Stimulated activated CD8-positive, alpha-beta memory T cell treated with anti-CD3 and anti-CD28 coated beads, Interleukin-12 subunit alpha, Interleukin-12 subunit beta, amount 100 ng/mL, for 24 hours (primary cell): ENCODE results near the gene USP46.

Source experiments
- DNase-seq: peaks from one replicate; pipeline ENCODE4 v3.0.0-alpha.2; 2020; ENCODE audit errors: extremely low read depth

Gene USP46

DNA sequence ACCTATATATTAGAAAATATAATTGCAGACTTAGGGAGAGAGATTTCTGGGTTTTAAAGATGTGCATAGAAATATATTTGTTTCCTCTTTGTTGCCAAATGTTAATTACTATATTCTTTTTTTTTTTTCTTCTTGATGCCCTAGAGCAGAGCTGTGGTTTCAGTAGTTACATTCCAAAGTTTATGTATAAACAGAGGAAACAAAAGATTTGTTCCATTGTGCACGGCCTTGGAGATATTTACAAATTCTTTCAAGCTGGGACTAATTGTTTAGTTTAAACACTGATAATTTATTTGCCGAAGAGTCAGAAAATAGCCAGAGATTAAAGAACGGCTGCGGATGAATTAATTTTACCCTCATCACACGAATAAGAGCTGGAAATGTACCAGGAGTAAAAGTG lies 85.1 kb downstream of the USP46 start:
- no peak for DNase-seq

DNA sequence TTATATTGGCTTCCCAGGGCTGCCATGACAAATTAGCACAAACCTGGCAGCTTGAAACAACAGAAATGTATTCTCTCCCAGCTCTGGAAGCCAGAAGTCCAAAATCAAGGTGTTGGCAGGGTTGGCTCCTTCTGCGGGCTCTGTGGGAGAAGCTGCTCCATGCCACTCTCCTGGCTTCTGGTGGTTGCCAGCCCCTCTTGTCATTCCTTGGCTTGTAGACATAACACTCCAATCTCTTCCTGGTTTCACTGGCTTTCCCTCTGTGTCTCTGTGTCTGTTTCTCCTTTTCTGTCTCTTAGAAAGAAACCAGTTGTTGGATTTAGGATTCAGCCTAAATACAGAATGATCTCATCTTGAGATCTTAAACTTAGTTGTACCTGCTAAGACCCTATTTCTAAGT lies 85.5 kb downstream of the USP46 start:
- DNase-seq = no peak

DNA sequence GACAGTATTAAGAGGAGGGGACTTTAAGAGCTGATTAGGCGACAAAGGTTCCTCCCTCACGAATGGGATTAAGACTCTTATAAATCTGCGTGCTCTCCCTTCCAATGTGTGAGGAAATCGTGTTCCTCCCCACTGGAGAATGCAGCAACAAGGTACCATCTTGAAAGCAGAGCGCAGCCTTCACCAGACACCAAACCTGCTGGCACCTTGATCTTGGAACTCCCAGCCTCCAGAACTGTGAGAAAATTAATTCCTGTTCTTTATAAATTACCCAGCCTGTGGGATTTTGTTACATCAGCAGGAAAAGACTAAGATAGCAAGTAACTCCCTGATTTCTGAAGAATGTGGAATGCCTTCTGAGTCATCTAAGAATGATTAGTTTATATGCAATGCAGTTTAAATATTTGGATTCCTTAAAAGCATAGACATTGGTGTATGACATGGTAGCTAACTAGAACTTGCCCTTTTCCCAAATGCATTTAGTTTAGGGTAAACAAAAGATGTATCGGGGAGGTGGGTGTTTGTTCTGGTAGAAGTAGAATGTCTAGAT lies 86.1 kb downstream of the USP46 start:
- no peak for DNase-seq

DNA sequence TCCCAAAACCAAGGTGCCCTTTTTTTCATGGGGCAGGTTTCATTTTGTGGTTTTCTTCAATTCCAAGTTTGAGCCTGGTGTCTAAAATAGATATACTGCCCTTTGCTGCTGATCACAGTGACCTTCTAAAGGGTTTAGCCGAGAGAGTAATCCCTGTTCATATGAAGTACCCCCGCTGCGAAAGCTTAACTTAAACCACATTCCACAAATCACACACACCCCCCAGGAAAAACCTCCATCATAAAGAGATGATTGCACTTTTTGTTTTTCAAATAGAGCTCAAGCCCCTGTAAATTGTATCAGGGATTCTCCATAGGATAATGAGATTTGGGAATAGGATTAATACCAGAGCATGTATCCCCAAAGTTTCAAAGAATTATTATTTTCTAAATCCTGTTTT lies 90.8 kb downstream of the USP46 start:
- DNase-seq = no peak

DNA sequence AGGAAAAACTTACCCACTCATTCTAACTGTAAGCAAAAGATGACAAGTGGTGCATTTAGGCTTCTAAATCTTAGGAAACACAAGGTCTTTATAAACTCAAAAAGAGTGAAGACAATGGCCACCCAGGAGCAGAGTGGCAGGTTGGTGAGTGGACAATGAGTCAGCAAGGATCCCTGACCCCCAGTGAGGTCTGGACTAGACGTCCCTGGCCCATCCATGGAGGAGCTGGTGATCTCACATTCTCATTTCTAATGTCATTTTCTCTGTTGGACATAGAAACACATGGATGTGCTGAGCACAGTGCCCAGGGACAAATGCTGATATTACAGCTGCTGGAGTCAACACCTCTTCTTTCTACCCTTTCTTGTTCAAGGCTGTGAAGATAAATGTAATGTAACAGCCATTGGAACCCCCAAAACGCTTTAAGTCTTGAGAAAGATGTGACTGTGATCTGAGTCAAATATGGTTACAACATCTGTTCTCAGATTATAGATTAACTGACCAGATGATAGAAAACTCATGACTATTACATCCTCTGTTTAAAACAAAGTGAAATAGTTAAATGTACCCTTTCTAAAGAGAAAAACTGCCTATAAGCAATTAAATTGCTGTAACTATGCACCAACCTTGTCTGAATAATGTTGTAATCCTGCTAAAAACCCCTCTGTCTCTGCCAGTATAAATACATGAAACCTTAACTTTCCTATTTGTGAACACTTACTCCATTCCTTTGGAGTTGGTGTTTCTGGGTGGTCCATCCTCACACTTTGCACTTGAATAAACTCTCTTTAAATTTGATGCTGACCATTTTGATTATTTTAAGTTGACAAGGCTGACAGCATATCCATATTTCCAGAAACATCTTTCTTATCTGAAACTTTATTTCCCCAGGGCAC lies 92.7 kb downstream of the USP46 start:
- DNase-seq = no peak

DNA sequence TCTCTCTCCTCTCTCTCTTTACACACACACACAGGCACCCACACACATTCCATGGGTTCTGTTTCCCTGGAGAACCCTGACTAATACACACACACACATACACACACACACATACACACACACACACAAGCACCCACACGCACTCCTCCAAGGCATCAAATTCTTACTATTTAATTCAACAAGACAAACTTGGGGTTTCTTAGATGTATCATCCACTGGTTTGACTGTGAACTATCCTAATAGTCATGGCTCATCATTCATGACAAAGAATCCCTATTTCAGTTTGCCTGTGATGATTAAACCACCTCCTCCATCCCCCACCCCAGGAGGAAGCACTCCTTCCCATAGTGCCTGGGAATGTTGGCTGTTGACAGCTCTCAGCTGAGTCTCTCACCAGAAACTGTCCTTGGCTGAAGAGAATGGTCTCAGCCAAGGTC lies 98.2 kb downstream of the USP46 start:
- no peak for DNase-seq

DNA sequence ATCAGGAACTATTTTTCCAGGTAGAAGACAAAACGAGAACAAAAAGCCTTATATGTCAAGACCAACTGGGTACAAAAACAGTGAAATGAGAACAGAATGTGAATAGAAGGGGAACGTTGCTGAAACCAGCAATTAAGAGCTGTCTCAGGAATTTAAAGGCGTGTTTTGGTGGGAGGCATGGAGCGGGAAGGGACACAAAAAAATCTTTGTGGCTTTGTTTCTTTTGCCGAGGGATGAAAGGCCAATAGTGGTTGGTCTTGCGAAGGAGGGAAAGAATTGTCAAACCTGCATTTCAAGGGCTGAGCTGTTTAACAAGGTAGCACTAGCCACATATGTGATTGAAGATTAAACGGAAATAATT lies 103.8 kb downstream of the USP46 start:
- DNase-seq = no peak

DNA sequence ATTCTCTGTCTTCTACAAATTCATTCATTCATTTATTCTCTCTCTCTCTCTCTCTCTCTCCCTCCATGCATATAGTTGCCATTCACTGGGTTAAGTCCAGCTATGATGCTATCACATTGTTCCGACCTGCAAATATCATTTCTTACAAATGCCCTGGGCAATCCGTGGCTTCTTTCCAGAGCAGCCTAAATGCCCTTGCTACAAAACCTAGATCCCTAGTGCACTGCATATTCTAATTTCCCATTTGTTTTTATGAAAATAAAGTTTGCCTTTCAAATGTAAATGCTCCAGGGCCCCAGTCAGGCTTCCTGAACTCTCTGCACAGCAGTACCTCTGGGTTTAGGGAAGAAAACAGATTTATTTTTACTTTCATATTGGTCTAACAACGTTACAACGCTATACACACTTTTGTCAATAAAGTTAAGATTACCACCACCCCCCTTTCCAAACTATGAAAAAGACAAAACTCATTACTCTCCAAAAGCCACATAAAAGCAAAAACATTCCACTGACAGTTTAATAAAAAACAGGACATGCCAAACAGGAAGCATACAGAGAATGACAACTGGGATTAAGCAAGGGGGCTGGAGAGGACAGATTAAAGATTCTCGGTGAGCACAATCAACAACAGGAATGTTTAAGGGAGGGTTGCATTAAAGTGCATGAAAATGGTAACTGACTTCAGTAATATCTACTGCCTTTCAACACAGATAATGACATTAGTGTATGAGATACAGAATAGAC lies 104.3 kb downstream of the USP46 start:
- DNase-seq = no peak

DNA sequence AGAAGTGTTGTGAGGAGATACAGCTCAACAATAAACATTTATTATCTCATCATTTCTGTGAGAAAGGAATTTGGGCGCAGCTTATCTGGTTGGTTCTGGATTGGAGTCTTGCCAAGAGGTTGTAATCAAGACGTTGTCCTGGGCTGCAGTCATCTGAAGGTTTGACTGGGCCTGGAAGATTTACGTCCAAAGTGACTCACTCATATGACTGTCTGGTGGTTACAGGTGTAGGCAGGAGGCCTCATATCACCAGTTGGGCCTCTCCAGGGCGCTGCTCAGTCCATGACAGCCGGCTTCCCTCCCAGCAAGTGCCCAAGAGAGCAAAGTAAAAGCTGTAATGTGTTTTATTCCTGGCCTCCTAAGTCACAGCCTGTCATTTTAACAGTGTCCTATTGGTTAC lies 106.3 kb downstream of the USP46 start:
- no peak for DNase-seq

DNA sequence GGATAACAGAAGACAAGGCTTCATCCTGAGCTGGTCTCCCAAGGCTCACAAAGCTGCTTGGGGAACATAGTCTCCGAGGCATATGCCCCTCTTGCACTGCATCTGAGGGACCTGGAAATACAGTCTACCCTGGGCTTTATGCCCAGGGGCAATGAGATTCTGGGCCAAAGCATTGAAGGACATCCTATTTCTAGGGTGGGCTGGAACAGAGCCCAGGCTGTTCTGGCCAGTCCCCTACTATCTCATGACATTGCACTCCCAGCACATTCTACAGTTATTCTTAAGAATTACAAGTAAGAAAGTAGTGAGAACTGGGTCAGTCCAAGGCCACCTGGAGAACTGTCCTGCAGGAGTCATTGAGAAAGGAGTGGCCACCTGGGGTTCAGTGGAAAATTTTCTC lies 107.6 kb downstream of the USP46 start:
- no peak for DNase-seq

DNA sequence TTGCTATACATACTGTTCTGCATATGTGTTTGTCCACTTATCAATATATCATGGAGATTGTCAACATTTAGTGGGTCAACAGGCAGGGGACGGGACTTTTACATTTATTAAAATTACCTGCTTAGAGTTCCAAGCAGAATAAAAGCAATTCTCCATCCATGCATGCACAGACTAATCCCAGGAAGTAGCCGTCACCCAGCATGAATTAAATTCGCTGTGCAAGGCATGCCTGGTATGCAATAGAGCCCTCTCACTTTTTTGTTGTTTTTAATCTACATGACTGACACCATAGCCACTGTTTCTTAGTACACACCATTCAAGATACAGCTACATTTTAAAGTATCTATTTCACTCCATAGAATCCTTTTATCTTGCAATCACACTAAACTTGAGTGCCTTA lies 108.9 kb downstream of the USP46 start:
- no peak for DNase-seq

DNA sequence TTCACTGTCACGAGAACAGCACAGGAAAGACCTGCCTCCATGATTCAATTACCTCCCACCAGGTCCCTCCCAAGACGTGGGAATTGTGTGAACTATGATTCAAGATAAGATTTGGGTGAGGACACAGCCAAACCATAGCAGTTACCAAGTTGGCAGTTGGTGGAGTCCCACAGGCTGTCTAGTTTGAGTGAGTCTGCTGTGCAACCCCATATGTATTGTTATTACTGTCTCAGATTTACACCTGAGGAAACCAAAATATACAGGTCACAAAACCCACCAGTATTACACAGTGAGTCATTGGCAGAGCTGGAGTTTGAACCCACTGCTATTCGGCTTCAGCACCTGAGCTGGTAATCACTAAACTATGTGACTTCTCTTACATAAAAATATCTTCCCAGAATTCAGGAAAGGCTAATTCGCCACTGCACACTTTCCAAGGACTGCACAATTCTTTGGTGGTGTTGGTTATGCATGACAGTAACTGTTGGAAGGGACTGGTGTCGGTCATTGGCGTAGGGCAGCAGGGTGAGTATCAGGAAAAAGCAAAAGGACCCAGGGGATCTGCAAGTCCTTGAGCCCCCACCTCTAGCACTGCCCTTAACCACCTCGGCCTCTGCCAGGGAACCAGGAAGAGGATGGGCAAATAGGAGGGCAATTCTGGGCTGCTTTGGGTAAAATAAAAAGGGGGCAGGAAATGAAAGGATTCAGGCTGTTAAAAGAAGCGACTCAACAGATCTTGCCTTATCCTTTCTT lies 110.1 kb downstream of the USP46 start:
- DNase-seq = no peak

DNA sequence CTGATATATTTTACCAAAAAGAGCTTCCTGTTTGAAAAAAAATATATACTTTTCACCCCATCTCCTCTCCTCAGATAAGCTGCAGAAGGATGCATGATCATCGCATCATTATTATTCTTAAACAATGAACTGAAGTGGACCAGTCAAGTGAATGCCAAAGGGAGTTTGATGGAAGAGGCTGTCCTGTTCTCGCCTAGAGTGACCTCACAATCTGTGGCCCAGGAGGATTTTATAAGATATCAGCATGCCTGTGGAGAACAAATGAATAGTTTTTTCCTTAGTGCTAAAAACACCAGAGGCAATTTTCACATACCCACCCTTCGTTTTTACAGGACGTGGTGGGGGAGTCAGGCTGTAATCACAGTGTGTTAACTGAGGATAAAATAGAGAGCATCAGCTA lies 112.7 kb downstream of the USP46 start:
- no peak for DNase-seq

DNA sequence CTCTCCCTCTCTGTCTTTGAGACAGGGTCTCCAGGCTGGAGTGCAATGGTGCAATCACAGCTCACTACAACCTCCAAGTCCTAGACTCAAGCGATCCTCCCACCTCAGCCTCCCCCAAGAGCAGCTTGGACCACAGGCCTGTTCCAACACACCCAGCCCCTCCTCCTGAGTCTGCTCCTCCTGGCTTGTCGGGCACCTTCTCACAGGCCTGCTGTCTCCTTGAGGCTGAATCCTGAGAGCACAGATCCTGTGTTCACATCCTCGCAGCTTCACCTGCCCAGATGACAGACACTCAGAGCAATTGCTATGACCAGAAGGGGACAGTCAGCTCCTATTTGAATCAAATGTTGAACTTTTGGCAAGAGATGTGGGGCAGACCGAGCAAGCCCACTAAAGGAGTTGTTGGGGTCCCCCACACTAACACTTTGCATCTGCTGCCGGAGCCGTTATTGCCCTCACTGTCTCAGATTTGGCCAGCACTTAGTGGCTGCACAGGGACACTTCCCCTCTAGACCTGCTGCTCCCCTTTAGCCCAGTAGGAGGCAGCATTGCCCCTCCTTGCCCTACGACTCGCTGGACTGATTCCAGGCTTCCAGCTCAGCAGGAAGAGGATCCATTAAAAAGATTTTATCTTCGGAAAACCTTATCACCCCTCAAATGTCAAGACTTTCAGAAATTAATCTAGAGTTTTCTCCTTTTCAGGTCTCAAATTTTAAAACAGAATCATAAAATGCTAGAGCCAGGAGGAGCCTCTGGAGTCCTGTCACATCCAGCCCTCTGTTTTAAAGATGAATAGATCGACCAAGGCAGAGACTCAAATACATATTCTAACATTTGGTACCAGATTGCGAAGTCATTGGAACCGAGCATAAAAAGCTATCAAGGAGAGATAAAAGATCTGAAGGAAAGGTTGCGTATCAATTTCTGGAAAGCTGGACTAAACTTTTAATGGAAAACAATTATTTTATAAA lies 113.7 kb downstream of the USP46 start:
- peak; percentile 10 for DNase-seq
